CD4-positive, alpha-beta T cell treated with Interleukin-17A for 4 hours (primary cell): ENCODE measurements around the gene BIN1.

Source experiments
- DNase-seq: peaks from one replicate; pipeline ENCODE4 v3.0.0-alpha.2; 2020; ENCODE audit warnings: mixed read lengths

BIN1 gene

GRCh38 chr2:127106991-127107621, at the start of gene BIN1:
Gene BIN1, minus strand, starts transcription at chr2:127107154. Its CDS starts 211 bp downstream, at chr2:127106943.
- peak; percentile 83 for DNase-seq

- DNase-seq = no peak
These were observed 49.0 kb upstream of the BIN1 start for GRCh38 chr2:127155947-127156346.

GRCh38 chr2:127155028-127155581, 48.2 kb upstream of the BIN1 start:
- no peak for DNase-seq

GRCh38 chr2:127154396-127154795, 47.4 kb upstream of the BIN1 start:
- DNase-seq = no peak

- no peak for DNase-seq
These were observed 46.8 kb upstream of the BIN1 start for GRCh38 chr2:127153691-127154158.

- no peak for DNase-seq
These were observed 44.0 kb upstream of the BIN1 start for GRCh38 chr2:127150996-127151395.

- no peak for DNase-seq
These were observed 42.4 kb upstream of the BIN1 start for GRCh38 chr2:127149384-127149783.

GRCh38 chr2:127146820-127147502, 40.0 kb upstream of the BIN1 start:
- DNase-seq = no peak

GRCh38 chr2:127146071-127146725, 39.2 kb upstream of the BIN1 start:
- DNase-seq = no peak

- no peak for DNase-seq
These were observed 38.4 kb upstream of the BIN1 start for GRCh38 chr2:127145280-127145895.

GRCh38 chr2:127143841-127144782, 37.2 kb upstream of the BIN1 start:
- DNase-seq = no peak

- DNase-seq = no peak
These were observed 36.0 kb upstream of the BIN1 start for GRCh38 chr2:127142663-127143630.

GRCh38 chr2:127140538-127140937, 33.6 kb upstream of the BIN1 start:
- no peak for DNase-seq

GRCh38 chr2:127139766-127140165, 32.8 kb upstream of the BIN1 start:
- no peak for DNase-seq

GRCh38 chr2:127138281-127138680, 31.3 kb upstream of the BIN1 start:
- DNase-seq = no peak

GRCh38 chr2:127137741-127138140, 30.8 kb upstream of the BIN1 start:
- DNase-seq = no peak

- DNase-seq = no peak
These were observed 30.3 kb upstream of the BIN1 start for GRCh38 chr2:127137225-127137624.

- DNase-seq = no peak
These were observed 28.2 kb upstream of the BIN1 start for GRCh38 chr2:127134833-127135830.

- DNase-seq = no peak
These were observed 27.3 kb upstream of the BIN1 start for GRCh38 chr2:127134235-127134634.

- DNase-seq = no peak
These were observed 26.8 kb upstream of the BIN1 start for GRCh38 chr2:127133793-127134192.
